LoVo (cell line): ENCODE measurements around the gene JADE1.

Experiments
- DNase-seq: peaks from one replicate; pipeline ENCODE4 v3.0.0-alpha.2; 2016; ENCODE audit warnings: low spot score

The JADE1 gene

DNA sequence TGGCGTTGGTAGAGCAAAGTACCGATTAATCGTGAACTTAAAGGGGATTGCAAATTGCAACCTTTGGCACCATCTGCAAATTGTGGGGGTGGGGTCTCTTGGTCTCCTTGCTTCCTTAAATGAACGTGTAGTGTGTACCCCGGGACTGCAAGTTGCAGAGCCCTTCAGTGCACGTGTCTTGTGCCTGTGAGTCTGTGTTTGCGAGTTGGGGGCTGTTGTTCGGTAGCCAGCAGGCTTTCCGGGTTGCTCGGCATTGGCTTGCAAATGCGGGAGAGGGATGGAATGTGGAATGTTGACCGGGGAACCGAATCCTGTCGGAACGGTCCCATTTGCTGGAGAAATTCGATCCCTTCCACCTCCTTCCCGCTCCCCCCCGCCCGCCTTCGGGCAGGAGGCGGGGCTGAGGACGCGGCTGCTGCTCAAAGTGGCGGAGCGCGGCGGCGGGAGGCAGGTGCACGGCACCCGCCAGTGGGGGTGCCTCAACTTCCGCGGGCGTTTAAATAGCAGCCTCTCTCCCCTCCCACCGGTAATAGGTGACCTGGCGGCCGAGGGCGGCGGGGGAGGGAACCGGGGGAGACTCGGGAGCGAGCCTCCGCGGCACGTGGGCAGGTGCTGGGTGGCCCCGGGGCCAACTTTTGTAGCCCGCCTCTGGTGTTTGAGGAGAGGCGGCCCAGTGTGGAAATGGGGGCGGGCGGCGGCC, 1.5 kb downstream of the JADE1 start:
- DNase-seq: peak; percentile 70

DNA sequence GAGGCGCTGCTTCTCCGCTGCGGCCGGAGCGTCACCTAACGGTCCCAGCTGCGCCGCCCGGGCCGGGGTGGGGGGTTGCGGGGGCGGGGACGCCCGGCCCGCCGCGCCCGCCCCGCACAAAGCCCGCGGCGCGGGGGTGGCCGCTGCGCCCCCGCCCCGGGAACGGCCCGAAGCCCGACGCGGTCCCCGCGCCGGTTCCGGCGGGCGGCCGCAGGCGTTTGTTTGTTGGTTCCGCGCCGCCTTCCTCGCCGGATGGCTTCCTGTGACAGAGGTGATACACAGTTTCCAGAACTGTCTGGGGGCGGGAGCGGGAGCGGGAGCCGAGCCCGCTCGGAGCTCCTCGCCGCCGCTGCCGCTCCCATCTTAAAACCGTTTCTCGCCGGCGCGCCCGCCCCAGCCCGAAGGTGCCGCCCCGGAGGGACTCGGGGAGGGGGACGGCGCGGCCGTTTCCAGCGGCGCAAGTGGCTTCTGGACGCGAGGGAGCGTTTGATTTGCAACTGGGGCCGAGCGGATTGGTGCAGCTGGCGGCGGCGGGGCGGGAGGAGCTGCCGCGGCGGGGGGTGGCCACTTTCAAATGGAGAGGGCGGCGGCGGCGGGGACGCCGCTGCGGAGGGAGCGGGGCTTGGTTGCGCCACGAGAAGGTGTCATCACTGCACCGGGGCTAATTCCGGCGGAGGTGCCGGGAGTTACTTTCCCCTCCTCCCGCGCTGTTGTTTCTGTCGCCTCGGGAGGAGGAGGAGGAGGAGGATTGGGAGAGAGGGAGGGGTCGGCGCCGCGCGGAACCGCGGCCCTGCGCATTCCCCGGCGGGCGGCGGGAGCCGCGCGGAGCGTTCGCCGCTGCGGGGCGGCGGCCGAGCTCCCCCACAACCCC, 2.3 kb downstream of the JADE1 start:
- DNase-seq: peak; percentile 87

DNA sequence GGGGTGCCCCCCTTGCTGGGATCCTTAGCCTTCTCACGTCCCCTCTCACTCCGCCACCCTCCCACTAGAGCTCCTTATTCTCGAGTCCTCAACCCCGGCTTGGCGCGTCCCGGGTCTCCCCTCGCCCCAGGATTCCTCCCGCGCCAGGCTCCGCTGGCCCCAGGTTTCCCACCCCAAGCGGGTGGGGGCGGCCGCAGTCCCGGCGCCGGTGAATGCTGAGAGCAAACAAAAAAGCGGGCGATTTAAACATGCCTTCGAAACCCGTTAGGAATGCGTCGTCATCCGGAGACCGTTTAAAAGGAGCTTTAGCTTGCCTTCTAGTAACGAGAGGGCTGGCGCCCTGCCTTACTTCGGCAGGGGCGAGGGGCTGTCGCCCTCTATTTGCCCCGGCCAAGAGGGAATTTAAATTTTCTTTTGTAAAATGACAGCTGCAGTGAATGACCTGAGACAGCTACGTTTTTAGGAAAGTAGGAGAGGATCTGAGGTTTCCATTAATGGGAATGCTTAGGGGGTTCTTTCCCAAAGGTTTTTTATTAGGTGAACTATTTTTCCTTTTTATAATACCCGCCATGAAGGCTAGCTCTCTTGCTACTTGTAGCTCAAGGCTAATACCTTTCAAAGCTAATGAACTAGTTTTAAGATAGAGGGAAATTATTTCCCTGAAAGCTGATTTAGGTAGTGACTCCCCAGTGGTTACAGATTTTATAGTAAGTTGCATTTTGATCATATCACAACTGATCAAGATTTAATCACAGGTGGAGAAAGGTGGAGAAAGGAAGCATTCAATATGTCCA, 3.1 kb downstream of the JADE1 start:
- peak; percentile 38 for DNase-seq

DNA sequence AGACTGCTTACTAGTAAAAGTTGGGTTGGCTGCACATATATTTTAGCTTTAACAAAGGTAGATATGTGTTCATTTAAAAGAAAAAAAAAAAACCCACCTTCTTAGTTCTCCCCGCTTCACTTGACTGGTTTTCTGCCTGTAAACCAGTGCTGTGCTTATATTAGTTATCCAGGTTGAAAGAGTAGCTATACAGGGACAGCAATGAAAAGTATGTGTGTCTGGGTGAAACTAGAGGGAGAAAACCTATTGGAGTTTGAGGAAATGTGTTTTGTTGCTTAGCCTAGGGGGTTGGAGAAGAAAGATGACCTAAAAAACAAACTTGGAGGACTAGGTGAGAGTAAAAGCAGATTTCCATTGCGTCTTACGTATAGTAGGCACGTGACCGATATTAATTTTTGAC, 4.5 kb downstream of the JADE1 start:
- DNase-seq: no peak

DNA sequence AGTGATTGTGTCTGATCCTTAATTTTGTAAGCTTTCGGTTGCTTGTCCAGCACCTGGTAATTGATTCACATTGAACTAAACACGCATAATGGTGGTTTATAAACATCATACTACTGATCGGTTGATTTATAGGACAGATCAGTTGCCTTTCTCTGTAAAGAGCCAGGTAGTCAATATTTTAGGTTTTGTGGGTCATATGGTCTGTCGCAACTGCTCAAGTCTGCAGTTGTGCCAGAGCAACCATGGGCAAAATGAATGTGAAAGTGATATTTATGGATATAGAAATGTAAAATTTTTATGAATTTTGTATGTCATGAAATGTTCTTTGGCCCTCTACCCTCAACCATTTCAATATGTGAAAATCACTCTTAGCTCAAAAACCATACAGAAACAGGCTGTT, 8.9 kb downstream of the JADE1 start:
- no peak for DNase-seq

DNA sequence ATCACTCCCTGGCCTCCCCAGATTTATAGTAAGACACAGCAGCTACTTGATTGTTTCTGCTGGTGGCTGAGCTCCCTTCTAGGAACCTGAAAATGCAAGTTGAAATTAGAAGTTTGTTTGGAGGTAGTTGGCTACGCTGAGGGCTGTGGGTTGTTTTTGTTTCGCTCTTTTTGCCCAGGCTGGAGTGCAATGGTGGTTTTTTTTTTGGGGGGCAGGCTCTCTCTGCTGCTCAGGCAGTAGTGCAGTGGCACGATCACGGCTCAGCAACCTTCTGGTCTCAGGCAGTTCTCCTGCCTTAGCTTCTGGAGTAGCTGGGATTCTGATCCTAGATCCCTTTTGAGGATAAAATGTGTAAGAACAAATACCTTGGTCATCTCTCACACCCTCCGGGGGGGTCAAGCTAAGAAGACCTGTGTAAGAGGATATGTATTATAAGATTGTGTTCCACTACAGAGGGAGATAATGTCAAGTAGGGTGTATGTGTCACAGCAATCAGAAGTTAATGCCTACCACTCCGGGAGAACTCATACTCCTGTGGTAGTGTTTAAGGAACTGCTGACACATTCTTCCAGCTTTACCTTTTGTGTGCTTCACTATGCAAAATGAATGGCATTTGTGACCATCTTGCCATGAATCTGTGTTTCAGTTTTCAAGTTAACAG, 9.7 kb downstream of the JADE1 start:
- DNase-seq: no peak

DNA sequence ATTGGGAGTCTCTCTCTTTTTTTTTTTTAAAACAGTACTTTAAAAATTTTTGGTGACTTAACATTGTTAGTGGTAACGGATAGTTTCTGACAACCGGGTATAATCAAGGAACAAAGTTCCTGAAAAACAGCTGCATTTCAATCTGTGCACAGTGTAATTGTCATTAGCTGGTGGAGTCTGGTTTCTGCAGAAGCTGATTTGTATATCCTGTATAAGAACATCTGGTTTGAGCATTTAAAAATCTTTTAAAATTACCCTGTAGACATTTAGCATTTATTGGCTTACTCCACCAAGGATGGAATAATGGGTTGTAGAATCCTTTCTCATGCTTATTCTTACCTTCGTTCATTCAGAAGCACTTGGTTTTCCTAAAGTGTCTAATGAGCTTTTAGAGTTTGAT, 11.2 kb downstream of the JADE1 start:
- DNase-seq: no peak

DNA sequence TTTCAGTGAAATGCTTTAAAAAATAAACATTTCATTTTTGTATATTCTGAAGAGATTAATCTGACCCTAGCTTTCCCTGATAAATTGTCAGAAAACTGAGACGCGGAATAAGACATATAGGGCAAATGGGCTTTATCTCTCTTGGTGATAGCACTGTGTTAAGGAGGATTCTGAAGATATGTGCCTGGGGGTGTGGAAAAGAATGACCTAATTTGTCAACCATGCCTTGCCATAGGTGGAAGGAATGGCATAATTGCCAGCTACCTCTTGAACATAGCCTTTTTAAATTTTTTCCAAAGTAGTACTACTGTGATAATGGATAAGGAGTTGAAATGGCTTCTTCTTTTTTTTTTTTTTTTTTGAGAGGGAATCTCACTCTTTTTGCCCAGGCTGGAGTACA, 11.7 kb downstream of the JADE1 start:
- no peak for DNase-seq

DNA sequence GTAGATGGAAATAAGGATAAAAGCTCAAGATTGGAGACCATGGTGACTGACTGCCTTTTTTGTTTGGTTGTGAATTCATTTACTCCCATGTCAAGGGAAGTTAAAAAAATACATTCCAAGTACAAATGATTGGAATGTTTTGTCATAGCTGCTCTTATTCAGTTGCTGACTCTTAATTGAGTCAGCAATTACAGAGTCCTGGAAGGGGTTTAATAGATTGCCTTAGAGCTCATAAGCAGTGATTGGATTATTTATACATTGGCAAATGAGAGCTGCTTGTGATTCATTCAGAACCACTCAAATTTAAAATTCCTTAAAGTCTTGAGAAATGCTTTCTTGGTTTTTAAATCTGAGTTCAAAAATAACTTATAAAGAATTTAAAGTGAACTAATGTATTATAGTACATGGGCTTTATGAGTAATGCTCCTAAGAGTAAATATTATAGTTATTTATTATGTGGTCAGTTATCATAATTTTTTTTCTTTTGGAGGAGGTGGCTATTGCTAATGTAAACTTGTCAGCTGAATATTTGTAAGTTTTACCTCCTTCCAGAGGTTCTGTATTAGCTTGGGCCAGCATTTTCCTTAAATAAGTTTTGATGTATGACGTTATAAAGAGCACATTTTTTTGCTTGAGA, 13.6 kb downstream of the JADE1 start:
- peak; percentile 12 for DNase-seq

DNA sequence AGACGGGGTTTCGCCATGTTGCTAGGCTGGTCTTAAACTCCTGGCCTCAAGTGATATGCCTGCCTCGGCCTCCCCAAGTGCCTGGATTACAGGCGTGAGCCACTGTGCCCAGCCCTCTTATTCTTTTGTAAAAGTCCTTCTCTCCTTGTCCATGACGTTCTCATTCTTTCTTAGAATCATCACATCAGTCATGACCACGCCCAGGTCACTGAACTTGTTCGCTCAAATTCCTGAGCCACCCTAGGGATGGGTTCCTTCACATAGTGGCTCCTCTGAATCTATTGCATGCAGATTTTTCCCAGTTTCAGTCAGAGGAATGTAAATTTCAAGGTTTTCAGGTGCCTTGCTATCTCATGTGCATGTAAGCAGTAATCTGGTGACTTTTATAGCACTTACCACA, 15.7 kb downstream of the JADE1 start:
- DNase-seq: peak; percentile 66

DNA sequence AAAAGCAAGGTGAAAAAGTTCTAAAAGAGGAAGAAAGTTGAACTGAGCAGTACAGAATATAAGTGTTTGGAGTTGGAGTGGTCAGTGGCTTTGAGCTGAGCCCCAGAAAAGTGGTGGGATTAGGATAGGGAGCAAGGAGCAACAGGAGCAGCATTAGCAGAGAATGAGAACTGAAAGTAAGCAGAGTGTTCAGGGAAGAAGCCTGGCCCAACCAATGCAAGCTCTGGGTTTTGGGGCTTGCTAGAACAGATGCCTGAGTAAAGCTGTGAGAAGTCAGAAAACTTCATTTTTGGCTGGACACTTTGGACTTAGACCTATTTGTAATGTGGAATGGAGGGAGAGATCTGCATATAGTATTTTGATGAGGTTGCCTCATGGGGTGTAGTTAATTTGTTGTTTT, 17.8 kb downstream of the JADE1 start:
- no peak for DNase-seq

DNA sequence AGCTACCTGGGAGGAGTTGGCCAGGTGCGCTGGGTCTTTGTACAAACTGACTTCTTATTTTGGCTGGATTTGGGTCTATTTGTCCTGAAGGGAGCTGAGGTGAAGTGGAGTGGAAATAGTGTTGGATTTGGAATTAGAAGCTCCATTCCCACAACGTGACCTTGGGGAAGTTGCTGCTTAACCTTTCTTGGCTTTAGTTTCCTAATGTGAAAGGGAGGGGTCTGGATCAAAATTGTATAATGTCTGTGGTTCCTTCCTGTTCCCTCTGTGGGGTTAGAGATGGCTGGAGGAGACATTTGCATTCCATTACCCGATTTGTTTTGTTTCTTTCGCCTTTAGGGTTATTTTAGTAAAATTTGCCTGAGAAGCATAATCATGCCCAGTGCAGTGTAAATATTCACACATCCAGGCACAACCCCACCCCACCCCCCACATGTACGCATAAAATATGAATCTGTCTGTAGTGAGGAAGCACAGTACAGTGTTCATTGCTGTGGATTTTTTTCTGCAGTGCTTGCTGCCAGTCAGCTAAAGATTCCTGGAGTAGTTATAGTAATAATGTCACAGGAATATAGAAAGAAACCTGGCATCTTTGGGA, 21.5 kb downstream of the JADE1 start:
- no peak for DNase-seq

DNA sequence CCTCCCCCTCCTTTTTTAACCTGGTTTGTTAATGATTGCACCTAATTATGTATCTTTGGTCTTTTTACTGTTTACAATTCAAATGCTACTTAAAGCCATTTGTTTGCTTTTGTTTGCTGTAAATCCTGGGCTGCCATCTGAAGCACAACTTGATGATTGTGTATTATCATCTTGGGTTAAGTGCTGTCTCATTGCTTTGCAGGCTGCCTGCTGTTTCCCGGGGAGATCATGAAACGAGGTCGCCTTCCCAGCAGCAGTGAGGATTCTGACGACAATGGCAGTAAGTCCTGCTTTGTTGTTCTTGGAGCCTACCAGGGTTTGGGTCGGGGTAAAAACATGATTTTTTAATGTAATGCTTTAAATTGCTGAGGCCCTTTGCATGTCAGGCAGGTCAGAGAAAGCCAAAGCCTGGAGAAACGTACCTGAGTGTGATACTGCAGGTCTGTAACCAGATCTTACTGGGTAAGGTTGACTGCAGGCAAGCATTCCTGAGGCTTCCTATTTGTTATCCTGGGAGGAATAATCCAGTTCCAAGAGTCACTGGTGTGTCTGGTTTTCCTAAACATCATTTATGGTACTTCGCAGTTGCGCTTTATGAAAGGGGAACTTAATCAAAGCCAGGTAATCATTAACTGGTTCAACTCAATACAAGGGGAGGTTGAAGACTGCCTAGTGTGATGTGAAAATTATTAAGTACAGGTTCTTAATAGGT, 22.2 kb downstream of the JADE1 start:
- DNase-seq: no peak

DNA sequence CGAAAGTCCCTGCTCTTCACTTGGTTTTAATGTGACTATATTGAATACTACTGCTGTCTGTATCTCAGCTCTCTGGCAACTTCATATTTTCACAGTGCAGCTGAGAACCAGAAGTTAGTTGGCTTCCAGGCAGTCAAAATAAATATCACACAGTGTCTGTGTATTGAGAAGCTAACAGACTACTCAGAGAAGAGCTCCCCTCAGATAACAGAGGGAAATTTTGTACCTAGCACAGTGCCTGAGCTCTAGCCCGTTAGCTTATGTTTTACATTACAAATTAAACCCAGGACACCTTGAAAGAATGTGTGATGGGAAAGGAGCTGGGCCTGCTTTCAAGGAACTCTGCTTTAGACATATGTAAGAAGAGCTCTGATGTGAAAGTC, 22.7 kb downstream of the JADE1 start:
- DNase-seq: no peak

DNA sequence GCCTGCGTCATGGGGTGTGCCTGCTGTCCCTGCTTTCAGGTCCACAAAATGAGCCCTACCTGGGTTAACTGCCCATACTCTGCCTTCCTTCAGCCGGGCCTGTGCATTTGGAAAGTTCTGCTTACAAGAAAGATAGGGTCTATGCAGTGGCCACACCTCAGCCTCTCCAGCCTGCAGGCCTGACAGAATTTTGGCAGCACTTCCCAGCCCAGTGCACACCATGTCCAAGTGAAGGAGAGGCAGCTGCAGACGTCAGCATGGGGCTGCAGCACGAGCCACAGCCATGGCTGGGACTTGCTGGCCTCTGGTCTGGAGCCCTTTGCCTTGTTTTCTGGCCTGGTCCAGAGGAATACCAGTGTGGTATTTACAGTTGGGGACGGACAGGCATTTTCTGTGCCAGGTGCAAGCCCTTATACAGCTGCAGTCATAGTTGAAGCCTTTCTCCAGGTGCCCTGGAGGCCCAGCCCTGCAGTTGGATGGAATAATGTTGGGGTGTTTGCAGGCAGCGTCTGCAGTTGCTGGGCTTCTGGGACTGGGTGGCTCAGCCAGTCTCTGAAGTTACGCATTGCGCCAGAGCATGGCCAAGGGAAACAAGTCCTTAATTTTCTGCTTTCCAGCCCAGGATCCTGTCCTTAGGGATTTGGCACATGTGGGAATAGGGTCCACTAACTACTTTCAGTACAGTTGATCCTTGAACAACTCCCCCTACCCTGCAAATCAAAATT, 26.2 kb downstream of the JADE1 start:
- DNase-seq: no peak

DNA sequence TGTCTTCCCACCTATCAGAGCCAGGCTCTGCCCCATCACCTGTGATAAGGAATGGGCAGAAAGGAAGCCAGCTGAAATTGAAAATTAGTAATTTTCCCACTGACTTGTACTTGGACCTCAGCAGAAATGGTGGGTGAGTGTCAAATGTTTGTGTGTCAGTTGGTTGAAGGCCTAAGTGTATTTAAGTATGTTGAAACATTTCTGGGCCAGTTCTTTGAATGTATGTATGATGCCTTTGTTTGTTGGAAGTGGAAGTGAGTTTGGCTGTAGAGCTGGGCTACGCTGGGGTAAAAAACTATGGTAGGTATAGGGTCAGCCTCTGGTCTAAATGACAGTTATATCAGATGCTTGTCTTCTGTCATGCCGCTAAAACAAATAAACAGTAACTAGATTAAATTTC, 27.7 kb downstream of the JADE1 start:
- no peak for DNase-seq

DNA sequence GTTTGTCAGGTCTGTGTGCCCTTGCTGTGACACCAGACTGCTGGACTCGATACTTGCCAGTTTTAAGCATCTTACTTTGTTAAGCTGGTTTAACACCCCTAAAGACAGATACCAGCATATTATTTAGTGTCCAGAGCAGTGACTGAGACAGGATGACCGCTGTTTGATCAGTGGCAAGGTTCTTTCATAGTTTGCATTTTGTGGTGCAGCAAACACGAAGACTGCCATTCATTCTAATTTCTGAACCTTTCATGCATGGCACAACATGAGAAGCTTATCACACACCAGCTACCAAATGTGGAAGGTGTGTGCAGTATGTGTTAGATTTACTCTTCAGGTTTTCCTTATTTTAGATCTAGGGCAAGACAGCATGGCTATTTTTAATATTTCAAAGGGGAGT, 28.2 kb downstream of the JADE1 start:
- no peak for DNase-seq

DNA sequence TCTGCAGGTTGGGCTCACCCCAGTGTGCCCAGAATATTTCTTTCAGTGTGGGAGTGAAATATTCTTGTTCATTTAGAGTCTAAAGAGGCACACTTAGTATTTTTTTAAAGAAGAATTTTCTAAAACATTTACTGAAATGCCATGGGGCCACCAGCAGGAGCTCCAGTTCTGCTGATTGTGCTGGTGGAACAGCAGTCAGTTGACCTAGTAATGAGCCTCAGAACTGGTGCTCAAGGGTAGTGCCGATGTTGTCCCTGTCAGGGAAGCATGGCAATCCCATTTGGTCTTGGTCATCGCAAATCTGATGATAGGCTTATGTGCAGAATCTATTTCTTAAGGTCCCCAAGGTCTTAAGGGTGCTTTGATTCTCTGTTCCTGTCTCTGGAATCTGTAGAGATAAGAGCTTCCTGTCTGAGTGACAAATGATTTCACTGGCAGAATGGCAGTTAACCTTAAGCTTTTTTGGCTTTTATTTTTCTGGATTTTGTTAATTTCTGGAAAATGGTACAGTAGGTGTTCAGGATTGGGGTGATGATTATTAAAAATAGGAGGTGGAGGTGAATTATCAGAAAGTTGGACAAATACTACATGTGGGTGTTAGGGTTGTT, 31.3 kb downstream of the JADE1 start:
- no peak for DNase-seq

DNA sequence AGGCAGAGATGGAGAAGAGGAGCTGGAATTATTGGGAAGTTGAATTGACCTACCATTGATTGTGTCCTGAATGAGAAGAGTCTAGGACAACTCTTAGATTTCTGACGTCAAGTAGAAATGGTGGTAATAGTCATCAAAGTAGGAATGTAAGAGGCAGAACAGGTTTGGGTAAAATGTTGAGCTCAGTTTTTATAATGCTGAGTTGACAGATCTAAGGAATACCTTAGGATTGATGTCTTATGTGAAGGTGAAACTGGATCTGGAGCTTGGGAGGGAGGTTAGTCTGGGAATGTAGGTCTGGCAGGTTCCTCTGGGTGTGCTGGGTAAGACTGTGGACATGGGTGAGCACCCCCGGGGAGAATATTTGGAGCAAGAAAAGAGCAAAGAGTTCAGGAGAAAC, 31.9 kb downstream of the JADE1 start:
- DNase-seq: no peak

DNA sequence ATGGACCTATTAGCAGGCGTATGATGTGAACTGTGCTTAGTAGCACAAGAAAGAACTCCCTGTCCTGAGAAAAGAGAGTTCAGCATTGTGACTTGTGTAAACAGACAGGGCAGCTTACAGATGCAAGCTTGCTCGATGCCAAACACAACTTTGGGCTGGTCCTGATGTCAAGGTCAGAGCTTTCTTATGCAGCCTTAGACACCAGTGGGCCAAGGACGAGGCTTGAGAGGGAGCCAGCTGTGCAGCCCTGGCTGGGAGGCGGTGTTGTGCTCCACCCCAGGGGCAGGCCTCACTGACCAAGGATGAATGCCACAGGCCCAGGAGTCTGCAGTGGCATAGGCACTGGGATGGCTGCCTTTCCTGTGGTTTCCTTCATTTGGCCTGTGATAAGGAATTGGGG, 35.4 kb downstream of the JADE1 start:
- DNase-seq: no peak
